CD8-positive, alpha-beta memory T cell (primary cell): ENCODE data around the gene TSC22D4. TPM values are rescaled to one million over a fixed set of nuclear protein-coding genes. Genes with fewer than 3 reads are reported as not detected.

Experiments
- CTCF ChIA-PET: fragments of 350-600 bp; sonication (Branson Sonifier 250); formaldehyde crosslinking; loops from one replicate; lab custom pipeline; 2021; ENCODE audit warnings: antibody characterized with exemption; lab: Charles Lee
- POLR2A ChIA-PET: fragments of 350-600 bp; sonication (Branson Sonifier 250); formaldehyde crosslinking; loops from one replicate; lab custom pipeline; 2021; ENCODE audit warnings: antibody characterized with exemption; lab: Charles Lee
- DNase-seq, 5 donors: peaks; one replicate each; pipeline versions ENCODE4 v3.0.0 to v3.0.0-alpha.2; 2020 to 2022; ENCODE audit warnings: mixed read lengths in 1 of 5
- H3K27ac ChIP-seq: one replicate; pipeline ENCODE4 v1.7.0; 2013; ENCODE audit warnings: low read depth, mild to moderate bottlenecking, low read length, moderate library complexity
- H3K27me3 ChIP-seq: 2 replicates; pipeline ENCODE4 v1.7.0; 2013; ENCODE audit warnings: low read length, mild to moderate bottlenecking; ENCODE audit not compliant: insufficient read depth, poor library complexity, severe bottlenecking
- H3K36me3 ChIP-seq: 2 replicates; pipeline ENCODE4 v1.7.0; 2013; ENCODE audit warnings: mild to moderate bottlenecking, low read length, moderate library complexity; ENCODE audit not compliant: insufficient read depth
- H3K4me1 ChIP-seq: 2 replicates; pipeline ENCODE4 v1.7.0; 2013; ENCODE audit warnings: mild to moderate bottlenecking, low read length, moderate library complexity; ENCODE audit not compliant: insufficient read depth
- H3K4me3 ChIP-seq: 2 replicates; pipeline ENCODE4 v1.7.0; 2013; ENCODE audit warnings: mild to moderate bottlenecking, low read length
- H3K9me3 ChIP-seq: 2 replicates; pipeline ENCODE4 v1.7.0; 2013; ENCODE audit warnings: mild to moderate bottlenecking, low read length
- H3K27ac Mint-ChIP-seq, 8 donors: one replicate each; pipeline ENCODE4 v1.8.0; 2020 to 2021; ENCODE audit warnings: mixed read lengths in 8 of 8, mild to moderate bottlenecking in 6 of 8, inconsistent platforms in 3 of 8, moderate library complexity in 3 of 8
- H3K27me3 Mint-ChIP-seq, 2 donors: one replicate each; pipeline ENCODE4 v1.8.0; 2020 to 2021; ENCODE audit warnings: mixed read lengths in 2 of 2, mild to moderate bottlenecking in 1 of 2, moderate library complexity in 1 of 2
- H3K36me3 Mint-ChIP-seq, 3 donors: one replicate each; pipeline ENCODE4 v1.8.0; 2020 to 2021; ENCODE audit warnings: mixed read lengths in 3 of 3, inconsistent platforms in 1 of 3, mild to moderate bottlenecking in 1 of 3
- H3K4me1 Mint-ChIP-seq, 3 donors: one replicate each; pipeline ENCODE4 v1.8.0; 2020 to 2021; ENCODE audit warnings: mixed read lengths in 3 of 3, inconsistent platforms in 1 of 3, mild to moderate bottlenecking in 1 of 3
- H3K4me3 Mint-ChIP-seq, 7 donors: one replicate each; pipeline ENCODE4 v1.8.0; 2020 to 2021; ENCODE audit warnings: mixed read lengths in 7 of 7, mild to moderate bottlenecking in 6 of 7, moderate library complexity in 4 of 7, inconsistent platforms in 2 of 7
- H3K9me3 Mint-ChIP-seq, 5 donors: one replicate each; pipeline ENCODE4 v1.8.0; 2020 to 2022; ENCODE audit warnings: mixed read lengths in 5 of 5, mild to moderate bottlenecking in 3 of 5, moderate library complexity in 2 of 5, inconsistent platforms in 1 of 5
- polyA plus RNA-seq: library from polyadenylated mRNA; unstranded; fragments of 300-500 nt; fragmentation: Illumina TruSeq; gene quantifications from one replicate; pipeline ENCODE4 v1.2.3, GENCODE V29; 2021
- total RNA-seq, 2 experiments: library from RNA; stranded (reverse); gene quantifications; one replicate each; pipeline ENCODE4 v1.2.3, GENCODE V29; 2021

The TSC22D4 gene
- total and polyA plus RNA-seq, 3 experiments from 2014 or later: 40.5 to 99.1 (median 96.2) TPM

- Histone ChIP-seq H3K27ac (no peak overlapping the region), H3K4me1 (peaks cover 14% of the 10 kb centered on the region), H3K27me3 (no peaks in the 10 kb centered on the region), H3K4me3 (no peak overlapping the region), H3K36me3 (no peaks in the 10 kb centered on the region), H3K9me3 (no peaks in the 10 kb centered on the region)
- Mint-ChIP-seq H3K9me3 (no peaks in the 10 kb centered on the region), H3K4me3 (peak overlapping the region; percentile 49 to 81 (median 54)), H3K4me1 (peaks cover 14 to 22% (median 15%) of the 10 kb centered on the region in 3 donors), H3K27me3 (no peaks in the 10 kb centered on the region), H3K27ac (peak overlapping the region in 6 of 8 donors; percentile 8 to 78 (median 37)), H3K36me3 (no peaks in the 10 kb centered on the region)
- ChIA-PET POLR2A (interaction anchor here (0.7 kb wide), 1 partner anchor 16 kb away, joined by 3 read pairs; no protein-coding TSS in a partner anchor), CTCF (interaction anchor here (1.0 to 1.9 kb wide), 4 partner anchors 15 to 75 kb away, joined by 3 to 7 read pairs (median 6); partner anchors contain the start of gene AGFG2)
- DNase-seq: no peak
These were observed 5.6 kb upstream of the TSC22D4 start for GRCh38 chr7:100484673-100485045.

GRCh38 chr7:100483722-100484672, 5.0 kb upstream of the TSC22D4 start, which contains the start of gene NYAP1:
Gene NYAP1 (plus strand): TSS chr7:100483927. CDS start chr7:100485312, 1,385 bp downstream.
- H3K4me3 Mint-ChIP-seq: peak within 1 kb of the TSS; percentile 74 to 93 (median 82)
- POLR2A ChIA-PET: no interaction called here
- H3K36me3 Mint-ChIP-seq: peaks cover 0 to under 1% (median 0%) of the 10 kb centered on the region in 3 donors
- no peaks in the 10 kb centered on the region for H3K9me3 Mint-ChIP-seq
- DNase-seq: peak; percentile 51 to 71 (median 57)
- Histone ChIP-seq H3K4me1 (peaks cover 19% of the 10 kb centered on the region), H3K36me3 (no peaks in the 10 kb centered on the region), H3K4me3 (peak within 1 kb of the TSS; percentile 66), H3K9me3 (no peaks in the 10 kb centered on the region), H3K27ac (peak within 1 kb of the TSS; percentile 39), H3K27me3 (no peaks in the 10 kb centered on the region)
- H3K27ac Mint-ChIP-seq: peak within 1 kb of the TSS in 7 of 8 donors; percentile 4 to 78 (median 47)
- no peaks in the 10 kb centered on the region for H3K27me3 Mint-ChIP-seq
- H3K4me1 Mint-ChIP-seq: peaks cover 17 to 28% (median 20%) of the 10 kb centered on the region in 3 donors
- CTCF ChIA-PET: interaction anchor here (1.1 to 10.7 kb wide), 8 partner anchors 12 to 102 kb away, joined by 3 to 174 read pairs (median 6); partner anchors contain the start of genes FBXO24, LRCH4 and MEPCE

- peaks cover 0 to under 1% of the 10 kb centered on the region in 2 donors for H3K27me3 Mint-ChIP-seq
- Histone ChIP-seq H3K27ac (peak overlapping the region; percentile 39), H3K4me3 (peak overlapping the region; percentile 66), H3K27me3 (no peaks in the 10 kb centered on the region), H3K36me3 (no peaks in the 10 kb centered on the region), H3K4me1 (peaks cover 19% of the 10 kb centered on the region), H3K9me3 (no peaks in the 10 kb centered on the region)
- POLR2A ChIA-PET: interaction anchor here (0.6 to 1.2 kb wide), 2 partner anchors 10 to 53 kb away, joined by 3 to 4 read pairs; partner anchors contain the start of gene MEPCE
- H3K27ac Mint-ChIP-seq: peak overlapping the region in 4 of 8 donors; percentile 4 to 75 (median 26)
- CTCF ChIA-PET: interaction anchor here (0.9 to 10.7 kb wide), 23 partner anchors 9 to 222 kb away, joined by 3 to 174 read pairs (median 5); partner anchors contain the start of genes AGFG2, FBXO24, LRCH4 and MEPCE
- peaks cover 17 to 28% (median 20%) of the 10 kb centered on the region in 3 donors for H3K4me1 Mint-ChIP-seq
- peak; percentile 77 to 85 (median 79) for DNase-seq
- H3K9me3 Mint-ChIP-seq: peaks cover 0 to under 1% (median 0%) of the 10 kb centered on the region in 5 donors
- peaks cover 0 to 5% (median under 1%) of the 10 kb centered on the region in 3 donors for H3K36me3 Mint-ChIP-seq
- peak overlapping the region; percentile 74 to 93 (median 82) for H3K4me3 Mint-ChIP-seq
These were observed 4.2 kb upstream of the TSC22D4 start for GRCh38 chr7:100483090-100483721.

GRCh38 chr7:100482728-100483089, 3.7 kb upstream of the TSC22D4 start:
- Mint-ChIP-seq H3K27ac (peak overlapping the region in 5 of 8 donors; percentile 4 to 75 (median 30)), H3K4me1 (peaks cover 17 to 28% (median 20%) of the 10 kb centered on the region in 3 donors), H3K36me3 (peaks cover 0 to 9% (median 2%) of the 10 kb centered on the region in 3 donors), H3K9me3 (peaks cover 0 to 2% (median 0%) of the 10 kb centered on the region in 5 donors), H3K27me3 (peaks cover 0 to 3% of the 10 kb centered on the region in 2 donors), H3K4me3 (peak overlapping the region; percentile 74 to 93 (median 82))
- ChIA-PET CTCF (interaction anchor here (0.9 to 10.7 kb wide), 23 partner anchors 9 to 223 kb away, joined by 3 to 174 read pairs (median 5); partner anchors contain the start of genes AGFG2, FBXO24, LRCH4 and MEPCE), POLR2A (interaction anchor here (0.6 to 1.2 kb wide), 3 partner anchors 11 to 53 kb away, joined by 3 to 4 read pairs (median 3); partner anchors contain the start of gene MEPCE)
- H3K27me3 ChIP-seq: no peaks in the 10 kb centered on the region
- H3K27ac ChIP-seq: peak overlapping the region; percentile 39
- peak overlapping the region; percentile 66 for H3K4me3 ChIP-seq
- no peak for DNase-seq
- no peaks in the 10 kb centered on the region for H3K36me3 ChIP-seq
- H3K9me3 ChIP-seq: no peaks in the 10 kb centered on the region
- peaks cover 19% of the 10 kb centered on the region for H3K4me1 ChIP-seq

- Histone ChIP-seq H3K36me3 (peaks cover 4% of the 10 kb centered on the region), H3K27me3 (no peaks in the 10 kb centered on the region), H3K9me3 (no peaks in the 10 kb centered on the region), H3K4me1 (peaks cover 27% of the 10 kb centered on the region), H3K4me3 (no peak overlapping the region), H3K27ac (no peak overlapping the region)
- H3K9me3 Mint-ChIP-seq: peaks cover 0 to 2% (median 0%) of the 10 kb centered on the region in 5 donors
- peaks cover 4 to 16% (median 4%) of the 10 kb centered on the region in 3 donors for H3K36me3 Mint-ChIP-seq
- peaks cover 22 to 35% (median 27%) of the 10 kb centered on the region in 3 donors for H3K4me1 Mint-ChIP-seq
- peaks cover 0 to 4% of the 10 kb centered on the region in 2 donors for H3K27me3 Mint-ChIP-seq
- H3K27ac Mint-ChIP-seq: peak overlapping the region in 1 of 8 donors; percentile 37
- CTCF ChIA-PET: interaction anchor here (1.0 to 10.7 kb wide), 8 partner anchors 12 to 78 kb away, joined by 3 to 174 read pairs (median 8); no protein-coding TSS in a partner anchor
- POLR2A ChIA-PET: no interaction called here
- no peak for DNase-seq
- peak overlapping the region in 5 of 7 donors; percentile 54 to 76 (median 59) for H3K4me3 Mint-ChIP-seq
These were observed 2.5 kb upstream of the TSC22D4 start for GRCh38 chr7:100481466-100481865.

- peak overlapping the region; percentile 73 to 100 (median 94) for H3K27ac Mint-ChIP-seq
- peaks cover 0 to 6% of the 10 kb centered on the region in 2 donors for H3K27me3 Mint-ChIP-seq
- peaks cover 4 to 49% (median 5%) of the 10 kb centered on the region in 3 donors for H3K36me3 Mint-ChIP-seq
- peak overlapping the region; percentile 90 for H3K27ac ChIP-seq
- no peaks in the 10 kb centered on the region for H3K27me3 ChIP-seq
- peaks cover 26% of the 10 kb centered on the region for H3K36me3 ChIP-seq
- H3K4me3 ChIP-seq: peak overlapping the region; percentile 66
- peak overlapping the region; percentile 93 to 100 (median 99) for H3K4me3 Mint-ChIP-seq
- H3K9me3 Mint-ChIP-seq: peaks cover 0 to 2% (median 0%) of the 10 kb centered on the region in 5 donors
- peaks cover 38 to 58% (median 56%) of the 10 kb centered on the region in 3 donors for H3K4me1 Mint-ChIP-seq
- no peaks in the 10 kb centered on the region for H3K9me3 ChIP-seq
- POLR2A ChIA-PET: interaction anchor here (0.6 to 2.3 kb wide), 11 partner anchors 9 to 189 kb away, joined by 3 to 15 read pairs (median 3); partner anchors contain the start of genes FBXO24, LRCH4, MEPCE and ZCWPW1
- DNase-seq: no peak
- peaks cover 59% of the 10 kb centered on the region for H3K4me1 ChIP-seq
- CTCF ChIA-PET: interaction anchor here (0.9 to 10.7 kb wide), 7 partner anchors 9 to 374 kb away, joined by 3 to 174 read pairs (median 4); partner anchors contain the start of genes FBXO24, POP7 and SLC12A9
These were observed 1.1 kb downstream of the TSC22D4 start for GRCh38 chr7:100477871-100478267.
